22Rv1 (cell line): ENCODE measurements around the gene RAMP3.
"Not testable (repeated sequence)": the region's sequence is repeated elsewhere in the genome, so short reads cannot be mapped to it uniquely, and the experiment has no call there.

ENCODE experiments used
- H3K27ac ChIP-seq: fragments of 450-650 bp; 2 replicates; pipeline ENCODE4 v1.5.1; 2017
- CTCF ChIP-seq: fragments of 450-650 bp; IDR thresholded peaks from 2 replicates; pipeline ENCODE4 v1.5.1; 2017; ENCODE audit warnings: mild to moderate bottlenecking
- ZFX ChIP-seq: fragments of 450-650 bp; IDR thresholded peaks from 2 replicates; pipeline ENCODE4 v1.6.1; 2017; ENCODE audit warnings: antibody characterized with exemption, borderline replicate concordance

RAMP3 gene

GRCh38 chr7:45199506-45199905, 41.9 kb downstream of the RAMP3 start:
- no peak overlapping the region for H3K27ac ChIP-seq
- no peak for TF ChIP-seq CTCF
- no peak for TF ChIP-seq ZFX

- TF ChIP-seq ZFX (no peak), CTCF (no peak)
- H3K27ac ChIP-seq: no peak overlapping the region
Measured at GRCh38 chr7:45202625-45203024, 45.0 kb downstream of the RAMP3 start.

DNA sequence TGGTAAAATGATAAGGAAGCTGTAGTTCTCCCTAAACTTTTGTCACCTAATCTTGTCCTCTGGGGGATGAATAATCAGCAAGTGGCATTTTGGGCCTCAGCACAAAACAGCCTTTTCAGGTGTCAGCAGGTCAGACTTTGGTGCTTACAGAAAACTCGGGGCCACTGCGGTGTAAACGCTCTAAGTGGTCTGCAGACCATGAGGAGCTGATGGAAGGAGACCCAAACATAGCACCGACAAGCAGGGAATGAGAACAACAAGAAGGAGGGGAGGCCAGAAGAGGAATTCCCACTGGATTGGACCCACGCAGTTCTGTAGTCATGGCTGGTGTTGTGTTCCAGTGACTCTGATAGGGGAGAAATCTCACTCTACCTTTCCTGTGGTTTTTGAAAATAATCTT, 45.4 kb downstream of the RAMP3 start:
- no peak overlapping the region for H3K27ac ChIP-seq
- TF ChIP-seq CTCF: no peak
- no peak for TF ChIP-seq ZFX

- no peak overlapping the region for H3K27ac ChIP-seq
- no peak for TF ChIP-seq ZFX
- no peak for TF ChIP-seq CTCF
Measured at GRCh38 chr7:45203459-45203858, 45.9 kb downstream of the RAMP3 start.

- TF ChIP-seq CTCF (no peak), ZFX (no peak)
- no peak overlapping the region for H3K27ac ChIP-seq
Measured at GRCh38 chr7:45203936-45204445, 46.4 kb downstream of the RAMP3 start.

- not testable (repeated sequence) for H3K27ac ChIP-seq
Measured at GRCh38 chr7:45206266-45206665, 48.7 kb downstream of the RAMP3 start.

DNA sequence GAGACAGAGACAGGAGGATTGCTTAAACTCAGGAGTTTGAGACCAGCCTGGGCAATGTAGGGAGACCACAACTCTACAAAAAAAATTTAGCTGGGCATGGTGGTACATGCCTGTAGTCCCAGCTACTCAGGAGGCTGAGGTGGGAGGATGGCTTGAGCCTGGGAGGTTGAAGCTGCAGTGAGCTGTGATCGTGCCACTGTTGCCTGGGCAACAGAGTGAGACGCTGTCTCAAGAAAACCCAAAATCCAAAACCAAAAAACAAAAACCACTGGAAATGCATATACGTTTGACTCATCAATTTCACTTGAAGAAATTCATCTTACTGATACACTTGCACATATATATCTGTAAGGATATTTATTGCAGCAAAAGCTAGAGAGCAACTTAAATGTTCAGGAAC, 52.3 kb downstream of the RAMP3 start:
- H3K27ac ChIP-seq: not testable (repeated sequence)

DNA sequence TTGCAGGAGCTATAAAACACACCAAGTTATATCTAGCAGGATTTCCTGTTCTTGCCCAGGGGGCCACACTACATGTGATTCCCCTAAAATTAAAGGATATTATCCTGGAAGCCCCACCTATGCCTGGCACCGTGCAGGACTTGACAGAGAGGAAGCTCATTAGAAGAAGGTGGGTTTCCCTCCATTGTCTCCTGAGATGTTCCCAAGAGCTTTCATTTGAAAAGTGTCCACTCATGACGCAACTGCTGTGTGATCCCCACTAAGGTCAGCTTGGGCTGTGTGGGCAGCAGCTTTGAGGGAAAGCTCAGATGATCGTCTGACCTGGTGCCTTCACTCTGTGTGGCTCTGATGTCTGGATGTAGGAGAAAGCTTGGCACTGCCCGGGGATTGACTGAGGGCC, 53.5 kb downstream of the RAMP3 start:
- H3K27ac ChIP-seq: no peak overlapping the region
- TF ChIP-seq ZFX (no peak), CTCF (no peak)

DNA sequence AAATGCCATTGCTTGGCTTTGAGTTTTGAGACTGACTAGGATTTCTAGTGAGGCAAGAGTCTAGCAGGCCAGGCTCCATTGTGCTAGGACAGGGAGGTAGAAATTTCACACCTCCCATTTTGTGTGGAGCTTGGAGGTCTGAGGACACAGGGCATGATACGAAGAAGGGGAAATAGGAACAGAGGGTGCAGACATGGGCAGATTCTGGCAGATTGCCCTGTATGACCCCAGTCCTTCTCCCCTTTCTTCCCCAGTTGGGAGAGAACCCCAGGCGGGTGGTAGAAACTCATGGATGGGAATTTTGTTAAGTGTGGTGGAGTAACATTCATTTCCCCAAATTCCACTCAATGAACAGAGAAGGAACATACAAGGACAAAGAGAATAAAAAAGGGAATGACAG, 54.4 kb downstream of the RAMP3 start:
- no peak overlapping the region for H3K27ac ChIP-seq
- TF ChIP-seq ZFX (no peak), CTCF (no peak)
